ENCODE data around the gene ZNF408.

DNA sequence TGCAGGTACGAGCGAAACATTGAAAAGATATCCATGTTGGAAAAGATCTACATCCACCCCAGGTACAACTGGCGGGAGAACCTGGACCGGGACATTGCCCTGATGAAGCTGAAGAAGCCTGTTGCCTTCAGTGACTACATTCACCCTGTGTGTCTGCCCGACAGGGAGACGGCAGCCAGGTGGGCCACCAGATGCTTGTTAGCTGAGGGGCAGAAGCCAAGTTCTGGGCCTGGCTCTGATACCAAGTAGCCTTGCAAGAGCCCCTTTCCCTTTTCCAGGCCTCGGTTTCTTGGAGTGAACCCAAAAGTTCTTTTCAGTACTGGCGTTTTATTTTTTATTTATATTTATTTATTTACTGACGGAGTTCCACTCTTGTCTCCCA is 27.8 kb downstream of the ZNF408 start:
- TF ChIP-seq, protein P1, sequence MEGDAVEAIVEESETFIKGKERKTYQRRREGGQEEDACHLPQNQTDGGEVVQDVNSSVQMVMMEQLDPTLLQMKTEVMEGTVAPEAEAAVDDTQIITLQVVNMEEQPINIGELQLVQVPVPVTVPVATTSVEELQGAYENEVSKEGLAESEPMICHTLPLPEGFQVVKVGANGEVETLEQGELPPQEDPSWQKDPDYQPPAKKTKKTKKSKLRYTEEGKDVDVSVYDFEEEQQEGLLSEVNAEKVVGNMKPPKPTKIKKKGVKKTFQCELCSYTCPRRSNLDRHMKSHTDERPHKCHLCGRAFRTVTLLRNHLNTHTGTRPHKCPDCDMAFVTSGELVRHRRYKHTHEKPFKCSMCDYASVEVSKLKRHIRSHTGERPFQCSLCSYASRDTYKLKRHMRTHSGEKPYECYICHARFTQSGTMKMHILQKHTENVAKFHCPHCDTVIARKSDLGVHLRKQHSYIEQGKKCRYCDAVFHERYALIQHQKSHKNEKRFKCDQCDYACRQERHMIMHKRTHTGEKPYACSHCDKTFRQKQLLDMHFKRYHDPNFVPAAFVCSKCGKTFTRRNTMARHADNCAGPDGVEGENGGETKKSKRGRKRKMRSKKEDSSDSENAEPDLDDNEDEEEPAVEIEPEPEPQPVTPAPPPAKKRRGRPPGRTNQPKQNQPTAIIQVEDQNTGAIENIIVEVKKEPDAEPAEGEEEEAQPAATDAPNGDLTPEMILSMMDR (optimal IDR thresholded peaks at IDR 0.05 in 1 of 3, IDR thresholded peaks at IDR 0.05 in 1 of 3, conservative IDR thresholded peaks at IDR 0.05 in 1 of 3; ENCODE audit: extremely low read depth in 1 of 3, insufficient read depth in 2 of 3, low read length in 3 of 3): no peak
- no peak for TF ChIP-seq EZH2 (IDR thresholded peaks at IDR 0.05; ENCODE audit: low read length)

All from keratinocyte (primary cell).